GM21717 (cell line): Measurements from ENCODE around the gene HOXD13.

Experiments
- ATAC-seq: cut with Tn5 transposase; IDR thresholded peaks from one replicate; pipeline ENCODE4 v1.9.1; 2021; ENCODE audit warnings: mild to moderate bottlenecking, moderate library complexity; ENCODE audit not compliant: unreplicated experiment

HOXD13 gene

DNA sequence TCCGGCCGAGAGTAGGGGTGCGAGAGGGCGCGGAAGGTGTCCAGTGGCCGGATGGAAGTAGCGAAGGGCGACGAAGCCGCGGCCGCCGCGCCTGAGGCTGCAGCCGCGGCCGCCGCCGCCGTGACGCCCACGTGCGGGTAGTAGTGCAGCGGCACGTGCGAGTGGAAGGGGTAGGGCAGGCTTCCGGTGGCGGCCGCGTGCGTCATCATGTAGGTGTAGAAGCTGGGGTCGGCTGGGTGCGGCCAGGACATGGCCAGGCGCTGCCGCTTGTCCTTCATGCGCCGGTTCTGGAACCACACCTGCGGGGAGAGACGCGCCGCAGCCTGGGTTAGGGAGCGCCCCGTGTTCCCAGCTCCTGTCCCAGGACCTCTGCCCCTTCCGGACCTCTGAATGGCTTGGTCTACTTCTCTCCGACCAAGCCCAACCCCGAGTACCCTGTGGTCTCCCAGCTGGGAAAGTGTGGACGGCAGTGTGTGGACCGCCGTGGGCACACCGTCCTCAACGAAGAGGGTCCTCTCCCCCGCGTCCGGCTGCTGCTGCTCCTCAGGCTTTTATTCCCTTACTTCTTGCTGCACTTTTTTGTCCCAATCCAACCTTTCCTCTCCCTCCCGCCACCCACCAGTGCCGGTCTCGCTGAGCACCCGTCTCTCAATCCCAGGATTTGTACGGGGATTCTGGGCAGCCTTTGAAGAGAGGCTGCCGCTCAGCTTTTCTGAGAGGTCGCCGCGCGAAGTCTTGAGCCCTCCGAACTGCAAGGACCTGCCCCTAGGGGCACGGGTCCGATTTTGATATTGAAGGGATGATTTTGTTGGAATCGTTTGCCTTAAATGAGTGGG, 11.8 kb upstream of the HOXD13 start:
- ATAC-seq, result no peak

DNA sequence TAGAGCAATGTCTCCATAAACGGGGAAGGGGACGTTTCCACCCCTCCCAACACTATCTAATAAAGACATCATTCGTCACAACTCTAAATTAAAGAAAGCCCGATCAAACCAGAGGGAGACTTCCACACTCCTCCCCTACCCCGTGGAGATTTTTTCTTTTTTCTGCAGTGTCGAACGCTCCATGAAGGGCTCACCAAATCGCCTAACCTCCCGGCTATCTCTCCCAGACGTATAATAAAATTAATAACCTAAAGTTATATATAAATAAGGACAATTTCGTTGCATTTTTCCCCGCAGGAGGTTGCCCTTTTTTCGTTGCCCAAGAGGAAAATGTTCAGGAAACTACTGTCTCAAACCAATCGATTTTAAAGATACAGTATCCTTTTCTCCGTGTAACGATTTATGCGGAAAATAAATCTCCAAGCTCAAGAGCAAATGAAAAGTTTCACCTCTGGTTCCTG, 11.1 kb upstream of the HOXD13 start:
- no peak for ATAC-seq

DNA sequence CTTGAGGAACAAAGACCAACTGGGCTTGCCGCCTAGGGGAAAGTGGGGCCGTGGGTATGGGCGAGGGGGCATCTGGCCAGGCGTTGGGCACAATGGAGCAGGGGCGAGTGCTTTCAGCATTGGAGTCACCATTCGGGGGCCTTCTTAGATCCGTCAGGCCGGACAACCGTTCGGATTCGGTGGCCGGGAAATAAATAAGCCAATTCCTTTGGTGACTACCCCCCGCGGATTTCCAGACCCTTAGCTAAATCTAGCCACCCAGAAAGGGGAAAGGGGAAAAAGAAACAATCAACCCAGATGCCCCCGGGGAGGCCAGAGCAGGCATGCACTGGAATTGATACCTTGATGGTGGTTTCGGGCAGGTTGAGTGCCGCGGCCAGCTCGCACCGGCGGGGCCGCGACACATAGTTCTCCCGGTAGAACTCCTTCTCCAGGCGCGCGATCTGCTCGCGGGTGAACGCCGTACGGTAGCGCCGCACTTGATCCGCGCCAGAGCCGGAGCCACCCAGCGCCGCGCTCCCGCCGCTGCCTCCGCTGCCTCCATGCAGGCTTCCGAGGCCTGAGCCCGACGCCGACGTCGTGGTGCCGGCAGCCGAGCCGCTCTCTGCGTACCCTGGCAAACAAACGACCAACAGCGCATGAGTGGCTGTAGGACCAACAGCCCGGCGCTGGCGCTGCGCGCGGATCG, 10.5 kb upstream of the HOXD13 start:
- no peak for ATAC-seq

DNA sequence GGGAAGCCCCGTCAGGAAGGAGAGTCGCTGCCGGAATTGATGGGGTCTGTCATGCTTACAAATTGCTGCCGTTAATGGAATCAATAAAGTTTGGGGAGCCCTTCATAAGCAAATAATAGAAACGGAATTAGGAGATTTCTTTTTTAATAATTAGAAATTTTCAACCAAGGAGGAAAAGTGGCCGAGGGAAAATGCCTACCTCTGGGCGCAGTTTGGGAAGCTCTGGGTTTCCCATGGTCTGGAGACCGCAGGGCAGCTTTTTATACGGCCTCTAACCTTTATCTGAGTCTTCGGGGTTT, 10.0 kb upstream of the HOXD13 start:
- no peak for ATAC-seq

GRCh38 chr2:176082824-176083751, 9.4 kb upstream of the HOXD13 start:
- ATAC-seq, result no peak

DNA sequence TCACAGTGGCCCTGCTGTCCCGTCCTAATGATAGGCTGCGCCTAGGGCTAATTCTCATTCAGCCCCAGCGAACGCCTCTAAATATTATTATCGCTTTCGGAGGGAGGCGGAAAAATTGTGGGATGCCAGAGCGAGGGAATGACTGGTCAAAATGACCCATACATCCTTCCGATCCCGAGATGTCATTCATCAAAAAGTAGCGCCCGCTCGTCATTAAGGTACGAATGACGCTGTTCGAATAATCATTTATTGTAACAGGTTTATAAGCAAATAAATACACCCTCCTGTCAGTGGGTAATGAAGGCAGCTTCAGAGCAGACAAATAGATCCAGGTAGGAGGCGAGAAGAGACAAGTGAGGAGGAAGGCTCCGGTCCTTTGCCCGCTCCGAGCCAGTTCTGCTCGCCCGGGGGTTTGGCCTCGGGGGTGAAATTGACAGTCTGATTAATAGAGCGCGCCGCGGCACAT, 8.7 kb upstream of the HOXD13 start, which contains the start of gene EVX2:
Gene EVX2, minus strand, starts transcription at position 167 of the 466 bp plus-strand sequence. CDS start 186 bp downstream, outside the sequence.
- ATAC-seq, result no peak

DNA sequence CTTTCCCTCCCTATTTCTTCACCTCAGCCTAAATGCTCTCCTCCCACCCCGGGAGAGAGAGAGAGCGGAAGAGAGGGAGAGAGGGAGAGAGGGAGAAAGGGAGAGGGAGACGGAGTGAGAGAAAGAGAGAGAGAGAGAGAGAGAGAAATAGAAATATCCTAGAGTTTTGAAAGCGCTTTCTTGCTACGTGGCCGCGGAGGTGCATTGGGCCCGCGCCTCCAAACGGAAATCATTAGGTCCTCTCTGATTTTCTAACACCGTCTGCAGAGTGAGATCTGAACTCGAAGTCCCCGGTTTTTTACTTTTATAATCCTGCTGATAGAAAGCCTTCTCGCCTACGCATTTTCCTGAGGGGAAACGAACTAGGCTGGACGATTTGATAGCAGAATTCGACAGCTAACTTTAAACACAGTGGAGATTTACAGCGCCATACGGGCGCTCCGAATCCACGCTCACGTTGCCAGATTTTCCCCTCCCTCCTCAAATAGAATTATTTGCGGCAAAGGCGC, 7.9 kb upstream of the HOXD13 start:
- no peak for ATAC-seq

DNA sequence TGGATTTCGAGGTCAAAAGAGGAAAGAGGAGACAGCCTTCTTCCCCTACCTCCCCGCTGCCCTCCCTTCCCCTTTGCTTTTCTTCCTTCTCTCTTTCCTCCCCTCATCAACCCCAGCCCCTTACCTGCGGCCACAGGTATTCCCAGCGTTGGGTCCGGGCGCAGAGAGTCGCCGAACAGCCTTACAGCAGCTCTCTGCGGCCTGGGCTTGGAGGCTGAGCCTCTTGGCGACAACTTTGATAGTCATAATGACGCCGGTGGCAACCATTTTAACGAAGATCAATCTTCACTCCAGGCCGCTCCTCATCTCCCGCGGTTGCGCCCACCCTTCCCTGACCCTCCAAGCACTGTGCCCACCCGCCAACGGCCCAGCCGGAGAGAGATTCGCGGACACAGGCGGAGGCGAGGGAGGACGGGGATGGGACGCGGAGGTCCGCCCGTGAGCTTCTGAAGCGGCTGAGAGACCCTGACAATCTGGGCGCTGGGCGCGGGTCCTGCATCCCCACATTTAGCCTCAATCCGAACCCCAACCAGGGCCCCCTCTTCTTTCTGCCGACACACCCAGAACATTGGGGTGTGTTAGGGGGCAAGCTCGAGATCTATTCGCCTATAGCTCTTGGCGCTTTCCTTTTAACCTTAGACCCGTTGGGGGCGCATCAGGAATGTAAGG, 7.3 kb upstream of the HOXD13 start:
- no peak for ATAC-seq

GRCh38 chr2:176085861-176086771, 6.4 kb upstream of the HOXD13 start:
- ATAC-seq, result no peak

DNA sequence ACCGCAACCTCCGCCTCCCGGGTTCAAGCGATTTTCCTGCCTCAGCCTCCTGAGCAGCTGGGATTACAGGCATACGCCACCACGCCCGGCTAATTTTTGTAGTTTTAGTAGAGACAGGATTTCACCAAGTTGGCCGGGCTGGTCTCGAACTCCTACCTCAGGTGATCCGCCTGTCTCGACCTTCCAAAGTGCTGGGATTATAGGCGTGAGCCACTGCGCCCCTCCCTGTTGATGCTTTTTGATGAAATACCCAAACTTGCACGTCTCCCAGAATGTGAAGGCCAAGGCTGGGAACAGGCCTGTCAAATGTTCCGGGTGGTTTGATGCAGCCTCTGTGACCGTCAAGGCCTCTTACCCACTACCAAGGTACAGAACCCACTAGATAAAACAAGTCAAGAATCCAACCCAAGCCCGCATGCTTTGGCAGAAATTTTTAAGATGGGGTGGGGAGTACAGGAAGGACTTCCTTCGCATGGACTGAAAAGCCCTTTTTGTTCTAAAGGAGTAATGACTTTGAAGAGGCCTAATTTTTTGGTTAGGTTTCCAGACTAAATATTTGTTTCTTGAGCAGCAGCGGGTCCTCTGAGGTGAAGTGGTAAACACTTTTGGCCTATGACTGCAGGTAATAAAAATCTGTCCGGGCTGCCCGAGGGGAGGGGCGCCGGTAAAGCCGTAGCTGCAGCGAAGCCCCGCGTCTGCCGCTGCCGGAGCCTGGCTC, 5.0 kb upstream of the HOXD13 start:
- no peak for ATAC-seq

GRCh38 chr2:176088048-176088936, 4.2 kb upstream of the HOXD13 start:
- ATAC-seq, result peak; percentile 66

- no peak for ATAC-seq
Measured at GRCh38 chr2:176088937-176089842, 3.3 kb upstream of the HOXD13 start.

GRCh38 chr2:176089843-176090395, 2.6 kb upstream of the HOXD13 start:
- no peak for ATAC-seq

- no peak for ATAC-seq
Measured at GRCh38 chr2:176090862-176091261, 1.7 kb upstream of the HOXD13 start.

- no peak for ATAC-seq
Measured at GRCh38 chr2:176091329-176092258, 927 bp upstream of the HOXD13 start.
